Peyer's patch (tissue), 4 donors: ENCODE results near the gene DROSHA. TPM values are rescaled to one million over a fixed set of nuclear protein-coding genes. Genes with fewer than 3 reads are reported as not detected.

Experiments
- DNase-seq, 3 donors: peaks; one replicate each; pipeline ENCODE4 v3.0.0-alpha.2; 2017 to 2019
- H3K27ac ChIP-seq, 4 donors: fragments of 200-600 bp; sonication (generic); one replicate each; pipeline ENCODE4 v1.5.1; 2016 to 2019
- H3K27me3 ChIP-seq, 2 donors: fragments of 200-600 bp; sonication (generic); one replicate each; pipeline ENCODE4 v1.5.1; 2019
- H3K36me3 ChIP-seq, 3 donors: fragments of 200-600 bp; sonication (generic); one replicate each; pipeline ENCODE4 v1.5.1; 2016 to 2019
- H3K4me1 ChIP-seq, 4 donors: fragments of 200-600 bp; sonication (generic); one replicate each; pipeline ENCODE4 v1.5.1; 2016 to 2019
- H3K4me3 ChIP-seq, 4 donors: fragments of 200-600 bp; sonication (generic); 1 replicate in 3 of 4; 2 replicates in 1 of 4; pipeline ENCODE4 v1.5.1; 2016 to 2019; ENCODE audit warnings: mild to moderate bottlenecking in 1 of 4
- H3K9me3 ChIP-seq, 4 donors: fragments of 200-600 bp; sonication (generic); one replicate each; pipeline ENCODE4 v1.5.1; 2016 to 2019; ENCODE audit warnings: mild to moderate bottlenecking in 1 of 4
- POLR2A ChIP-seq, 2 donors: fragments of 450-650 bp; IDR thresholded peaks; one replicate each; pipeline ENCODE4 v1.5.1; 2017; ENCODE audit warnings: antibody characterized with exemption in 2 of 2, mild to moderate bottlenecking in 2 of 2, moderate library complexity in 2 of 2
- total RNA-seq, 4 donors: library from RNA; depleted of rRNA; stranded (reverse); fragments of >200 nt; gene quantifications; one replicate each; pipeline ENCODE4 v1.1.0, GENCODE V29; 2016
- TF ChIP-seq, protein P1 (sequence below), 6 experiments: fragments of 450-650 bp in 4 of 6; fragments of 200-600 bp in 2 of 6; sonication (generic) in 1 of 6; IDR thresholded peaks; one replicate each; pipeline ENCODE4 v1.5.1; 2017 to 2019; ENCODE audit warnings: antibody characterized with exemption in 6 of 6, mild to moderate bottlenecking in 3 of 6, moderate library complexity in 1 of 6

Gene DROSHA
- total RNA-seq, 4 donors from 2014 or later, result 41.9 to 142 (median 59.0) TPM

DNA sequence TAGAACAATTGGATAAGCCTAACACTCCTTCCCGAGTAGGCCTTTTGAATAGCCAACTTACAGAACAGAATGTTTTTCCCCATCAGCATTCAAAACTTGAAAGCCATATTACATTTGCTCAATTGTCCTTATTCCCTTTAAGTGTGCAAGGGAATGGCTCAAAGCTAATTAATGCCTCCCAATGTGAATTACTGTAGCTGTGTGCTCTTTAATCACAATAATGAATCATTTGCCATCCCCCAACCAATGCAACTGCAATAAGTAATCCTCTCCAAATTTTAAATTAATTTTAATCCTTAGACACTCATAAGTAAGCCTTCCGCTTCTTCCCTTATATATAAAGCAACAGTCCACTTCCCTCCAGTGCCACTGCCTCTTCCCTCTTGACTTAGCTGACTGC, 115.9 kb downstream of the DROSHA start:
- no peaks in the 10 kb centered on the region for H3K27me3 ChIP-seq
- no peak for DNase-seq
- TF ChIP-seq, protein P1, sequence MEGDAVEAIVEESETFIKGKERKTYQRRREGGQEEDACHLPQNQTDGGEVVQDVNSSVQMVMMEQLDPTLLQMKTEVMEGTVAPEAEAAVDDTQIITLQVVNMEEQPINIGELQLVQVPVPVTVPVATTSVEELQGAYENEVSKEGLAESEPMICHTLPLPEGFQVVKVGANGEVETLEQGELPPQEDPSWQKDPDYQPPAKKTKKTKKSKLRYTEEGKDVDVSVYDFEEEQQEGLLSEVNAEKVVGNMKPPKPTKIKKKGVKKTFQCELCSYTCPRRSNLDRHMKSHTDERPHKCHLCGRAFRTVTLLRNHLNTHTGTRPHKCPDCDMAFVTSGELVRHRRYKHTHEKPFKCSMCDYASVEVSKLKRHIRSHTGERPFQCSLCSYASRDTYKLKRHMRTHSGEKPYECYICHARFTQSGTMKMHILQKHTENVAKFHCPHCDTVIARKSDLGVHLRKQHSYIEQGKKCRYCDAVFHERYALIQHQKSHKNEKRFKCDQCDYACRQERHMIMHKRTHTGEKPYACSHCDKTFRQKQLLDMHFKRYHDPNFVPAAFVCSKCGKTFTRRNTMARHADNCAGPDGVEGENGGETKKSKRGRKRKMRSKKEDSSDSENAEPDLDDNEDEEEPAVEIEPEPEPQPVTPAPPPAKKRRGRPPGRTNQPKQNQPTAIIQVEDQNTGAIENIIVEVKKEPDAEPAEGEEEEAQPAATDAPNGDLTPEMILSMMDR (IDR thresholded peaks at IDR 0.05), result no peak
- H3K36me3 ChIP-seq, result peaks cover 0 to 64% (median 0%) of the 10 kb centered on the region in 3 donors
- no peaks in the 10 kb centered on the region for H3K4me1 ChIP-seq
- H3K4me3 ChIP-seq, result no peak overlapping the region
- H3K9me3 ChIP-seq, result no peaks in the 10 kb centered on the region
- H3K27ac ChIP-seq, result no peak overlapping the region

DNA sequence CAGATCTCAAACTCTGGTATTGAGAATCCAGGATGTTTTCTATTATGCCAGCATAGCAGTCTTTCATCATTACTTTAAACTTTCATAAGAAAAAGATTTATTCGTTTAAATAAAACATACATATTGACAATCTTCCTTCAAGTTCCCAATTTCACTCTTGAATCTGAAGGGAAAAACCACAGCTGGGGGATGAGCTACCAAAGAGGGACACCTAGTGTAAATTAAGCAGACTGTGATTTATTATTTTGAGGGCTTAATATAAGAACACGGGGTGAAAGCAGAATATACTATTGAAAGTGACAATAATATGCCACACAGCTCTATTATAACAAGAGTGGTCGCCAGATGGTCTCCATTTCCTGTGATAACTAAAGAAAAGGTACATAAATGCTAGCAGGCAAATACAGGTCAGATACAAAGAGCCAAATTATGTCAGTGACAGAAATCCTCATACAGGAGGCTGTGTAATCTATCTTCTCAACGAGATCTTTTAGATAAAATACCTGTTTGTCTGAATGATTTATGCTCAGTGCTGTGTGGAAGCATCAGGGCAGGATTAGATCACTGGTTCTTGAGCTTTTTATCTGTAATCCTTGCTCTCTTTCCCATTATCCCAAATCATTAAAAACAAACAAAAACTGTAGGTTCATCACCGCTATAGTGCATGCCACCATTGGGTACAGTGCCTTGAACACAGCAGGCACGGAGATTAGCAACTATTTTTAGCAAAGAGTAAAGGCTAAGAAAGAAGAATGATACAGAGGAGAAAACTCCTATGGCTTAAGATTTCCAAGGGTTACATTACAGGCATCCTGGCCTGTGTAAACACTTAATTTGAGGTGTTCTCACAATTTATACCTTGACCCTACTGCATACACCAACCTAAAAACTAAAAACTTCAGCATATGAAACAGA, 116.6 kb downstream of the DROSHA start:
- H3K27ac ChIP-seq, result no peak overlapping the region
- no peaks in the 10 kb centered on the region for H3K4me1 ChIP-seq
- TF ChIP-seq POLR2A (IDR thresholded peaks at IDR 0.05), result no peak
- TF ChIP-seq, protein P1 (IDR thresholded peaks at IDR 0.05), result no peak
- no peak for DNase-seq
- no peaks in the 10 kb centered on the region for H3K9me3 ChIP-seq
- H3K36me3 ChIP-seq, result peaks cover 0 to 61% (median 0%) of the 10 kb centered on the region in 3 donors
- no peak overlapping the region for H3K4me3 ChIP-seq
- H3K27me3 ChIP-seq, result no peaks in the 10 kb centered on the region

DNA sequence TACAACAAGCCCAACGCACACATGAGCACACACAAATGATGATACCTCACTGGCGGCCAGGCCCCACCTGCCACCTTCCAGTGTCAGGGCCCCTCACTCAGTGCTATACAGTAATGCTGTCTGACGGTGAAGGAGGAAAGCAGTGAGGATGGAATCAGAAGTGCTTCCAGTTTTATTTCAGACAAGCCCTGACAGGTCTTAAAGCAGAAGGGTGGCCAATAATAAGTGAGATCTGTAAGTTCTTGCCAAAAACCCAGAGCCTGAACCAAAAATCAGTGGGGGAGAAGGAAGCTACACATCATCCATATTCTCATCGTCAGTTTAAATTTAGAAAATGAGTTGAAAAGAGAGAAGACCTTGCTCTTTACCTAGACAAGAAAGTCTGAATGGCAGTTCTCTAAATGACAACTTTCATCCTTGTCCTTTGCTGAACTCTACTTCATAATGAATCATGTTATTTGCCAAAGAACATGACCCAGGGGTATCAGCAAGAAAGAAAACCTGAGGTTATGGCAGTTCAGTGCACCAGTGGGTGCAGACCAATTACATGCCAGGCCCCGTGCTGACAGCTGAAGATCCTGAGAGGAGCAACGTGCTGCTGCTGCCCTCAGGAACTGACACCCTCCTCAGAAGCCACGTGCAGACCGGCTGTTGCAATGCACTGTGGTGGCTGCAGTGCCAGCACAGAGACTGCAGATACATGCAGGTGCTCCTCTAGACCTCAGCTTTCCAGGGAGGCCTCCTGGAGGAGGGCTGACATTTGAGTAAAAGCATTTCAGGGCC, 118.7 kb downstream of the DROSHA start:
- Histone ChIP-seq H3K27ac (no peak overlapping the region), H3K9me3 (no peaks in the 10 kb centered on the region), H3K36me3 (peaks cover 0 to 51% (median 0%) of the 10 kb centered on the region in 3 donors), H3K27me3 (no peaks in the 10 kb centered on the region), H3K4me3 (no peak overlapping the region), H3K4me1 (no peaks in the 10 kb centered on the region)
- no peak for DNase-seq
- no peak for TF ChIP-seq POLR2A (IDR thresholded peaks at IDR 0.05)
- TF ChIP-seq, protein P1 (IDR thresholded peaks at IDR 0.05), result no peak

DNA sequence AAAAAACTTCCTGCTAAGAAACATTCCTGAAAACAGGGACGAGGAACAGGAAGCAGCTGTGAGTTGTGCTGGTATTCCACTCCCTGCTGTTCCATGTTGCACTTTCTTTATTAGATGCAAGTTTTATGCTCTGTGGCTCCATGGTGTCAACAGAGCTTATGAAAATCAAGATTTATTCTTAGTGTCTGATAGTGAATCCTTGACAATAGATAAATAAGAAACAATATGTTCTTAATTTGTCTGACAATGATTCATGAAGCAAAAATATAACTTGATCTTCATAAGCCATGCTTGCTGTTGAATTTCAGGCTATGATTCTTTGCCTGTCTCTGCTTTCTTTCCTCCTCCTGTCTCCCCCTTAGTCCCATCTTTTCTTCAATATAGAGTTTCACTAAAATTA, 119.6 kb downstream of the DROSHA start:
- Histone ChIP-seq H3K4me3 (no peak overlapping the region), H3K27ac (no peak overlapping the region), H3K36me3 (peaks cover 0 to 51% (median 0%) of the 10 kb centered on the region in 3 donors), H3K9me3 (no peaks in the 10 kb centered on the region), H3K27me3 (no peaks in the 10 kb centered on the region), H3K4me1 (no peaks in the 10 kb centered on the region)
- no peak for DNase-seq
- TF ChIP-seq POLR2A (IDR thresholded peaks at IDR 0.05), result no peak
- TF ChIP-seq, protein P1 (IDR thresholded peaks at IDR 0.05), result no peak

DNA sequence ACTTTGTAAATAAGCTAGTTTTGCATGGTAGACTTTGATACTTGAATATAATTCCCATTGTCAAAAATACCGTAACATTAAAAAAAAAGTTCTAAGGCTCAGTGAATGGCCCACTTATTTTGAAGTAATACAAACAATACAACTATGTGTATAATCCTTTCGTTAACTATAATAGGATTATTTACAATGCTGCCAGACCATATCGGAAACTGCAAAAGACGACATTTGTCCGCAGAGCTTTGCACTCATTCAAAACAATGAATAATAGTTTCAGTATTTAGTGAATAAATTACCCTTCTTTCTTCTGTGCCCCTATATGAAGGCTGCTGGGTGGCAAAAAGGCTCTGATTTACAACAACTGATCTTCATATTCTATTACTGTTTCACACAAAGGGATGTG, 121.8 kb downstream of the DROSHA start:
- H3K36me3 ChIP-seq, result peaks cover 0 to 47% (median 0%) of the 10 kb centered on the region in 3 donors
- H3K4me3 ChIP-seq, result no peak overlapping the region
- H3K9me3 ChIP-seq, result no peaks in the 10 kb centered on the region
- H3K27me3 ChIP-seq, result no peaks in the 10 kb centered on the region
- no peak for DNase-seq
- no peaks in the 10 kb centered on the region for H3K4me1 ChIP-seq
- H3K27ac ChIP-seq, result no peak overlapping the region
- no peak for TF ChIP-seq POLR2A (IDR thresholded peaks at IDR 0.05)
- TF ChIP-seq, protein P1 (IDR thresholded peaks at IDR 0.05), result no peak
